Activated naive CD8-positive, alpha-beta T cell (primary cell): Measurements from ENCODE around the gene PCYOX1L.
"Not testable (repeated sequence)": the region's sequence is repeated elsewhere in the genome, so short reads cannot be mapped to it uniquely, and the experiment has no call there.

Source experiments
- H3K27ac Mint-ChIP-seq: one replicate; pipeline ENCODE4 v1.8.0; 2021; ENCODE audit warnings: mixed read lengths
- H3K27me3 Mint-ChIP-seq: one replicate; pipeline ENCODE4 v1.8.0; 2021; ENCODE audit warnings: mixed read lengths
- H3K36me3 Mint-ChIP-seq: one replicate; pipeline ENCODE4 v1.8.0; 2021; ENCODE audit warnings: mixed read lengths
- H3K4me1 Mint-ChIP-seq: one replicate; pipeline ENCODE4 v1.8.0; 2021; ENCODE audit warnings: low read depth, mixed read lengths
- H3K4me3 Mint-ChIP-seq: one replicate; pipeline ENCODE4 v1.8.0; 2021; ENCODE audit warnings: mild to moderate bottlenecking, mixed read lengths
- H3K9me3 Mint-ChIP-seq: one replicate; pipeline ENCODE4 v1.8.0; 2021; ENCODE audit warnings: low read depth, mixed read lengths

The PCYOX1L gene

GRCh38 chr5:149381986-149382338, 24.1 kb downstream of the PCYOX1L start:
- H3K27me3 Mint-ChIP-seq: peaks cover 2% of the 10 kb centered on the region
- no peaks in the 10 kb centered on the region for H3K36me3 Mint-ChIP-seq
- H3K27ac Mint-ChIP-seq: no peak overlapping the region
- no peaks in the 10 kb centered on the region for H3K9me3 Mint-ChIP-seq
- no peaks in the 10 kb centered on the region for H3K4me1 Mint-ChIP-seq
- H3K4me3 Mint-ChIP-seq: no peak overlapping the region

- H3K4me3 Mint-ChIP-seq: no peak overlapping the region
- no peaks in the 10 kb centered on the region for H3K4me1 Mint-ChIP-seq
- no peaks in the 10 kb centered on the region for H3K36me3 Mint-ChIP-seq
- peaks cover 2% of the 10 kb centered on the region for H3K27me3 Mint-ChIP-seq
- H3K9me3 Mint-ChIP-seq: no peaks in the 10 kb centered on the region
- H3K27ac Mint-ChIP-seq: no peak overlapping the region
These were observed 24.8 kb downstream of the PCYOX1L start for GRCh38 chr5:149382517-149383220.

GRCh38 chr5:149383399-149383798, 25.6 kb downstream of the PCYOX1L start:
- no peaks in the 10 kb centered on the region for H3K4me1 Mint-ChIP-seq
- H3K27me3 Mint-ChIP-seq: peaks cover 2% of the 10 kb centered on the region
- no peaks in the 10 kb centered on the region for H3K9me3 Mint-ChIP-seq
- no peak overlapping the region for H3K27ac Mint-ChIP-seq
- no peak overlapping the region for H3K4me3 Mint-ChIP-seq
- H3K36me3 Mint-ChIP-seq: no peaks in the 10 kb centered on the region

GRCh38 chr5:149386166-149386565, 28.3 kb downstream of the PCYOX1L start:
- Mint-ChIP-seq H3K27ac (no peak overlapping the region), H3K4me1 (no peaks in the 10 kb centered on the region), H3K36me3 (no peaks in the 10 kb centered on the region), H3K27me3 (no peaks in the 10 kb centered on the region), H3K9me3 (no peaks in the 10 kb centered on the region), H3K4me3 (no peak overlapping the region)

GRCh38 chr5:149387081-149387631, 29.3 kb downstream of the PCYOX1L start:
- Mint-ChIP-seq H3K4me3 (no peak overlapping the region), H3K36me3 (no peaks in the 10 kb centered on the region), H3K27ac (no peak overlapping the region), H3K4me1 (no peaks in the 10 kb centered on the region), H3K9me3 (no peaks in the 10 kb centered on the region), H3K27me3 (no peaks in the 10 kb centered on the region)

GRCh38 chr5:149387982-149388381, 30.1 kb downstream of the PCYOX1L start:
- no peaks in the 10 kb centered on the region for H3K36me3 Mint-ChIP-seq
- no peaks in the 10 kb centered on the region for H3K4me1 Mint-ChIP-seq
- H3K27ac Mint-ChIP-seq: no peak overlapping the region
- H3K9me3 Mint-ChIP-seq: no peaks in the 10 kb centered on the region
- no peak overlapping the region for H3K4me3 Mint-ChIP-seq
- no peaks in the 10 kb centered on the region for H3K27me3 Mint-ChIP-seq

GRCh38 chr5:149388498-149389190, 30.8 kb downstream of the PCYOX1L start:
- H3K4me1 Mint-ChIP-seq: no peaks in the 10 kb centered on the region
- H3K9me3 Mint-ChIP-seq: no peaks in the 10 kb centered on the region

GRCh38 chr5:149389552-149390495, 32.0 kb downstream of the PCYOX1L start:
- no peak overlapping the region for H3K27ac Mint-ChIP-seq

More at GRCh38 chr5:149388498-149389190, 30.8 kb downstream of the PCYOX1L start:
- no peaks in the 10 kb centered on the region for H3K27me3 Mint-ChIP-seq
- no peak overlapping the region for H3K27ac Mint-ChIP-seq
- H3K4me3 Mint-ChIP-seq: no peak overlapping the region
- H3K36me3 Mint-ChIP-seq: no peaks in the 10 kb centered on the region

GRCh38 chr5:149391076-149391475, 33.2 kb downstream of the PCYOX1L start:
- H3K9me3 Mint-ChIP-seq, H3K27ac Mint-ChIP-seq, H3K27me3 Mint-ChIP-seq, H3K4me1 Mint-ChIP-seq, H3K36me3 Mint-ChIP-seq, H3K4me3 Mint-ChIP-seq: not testable (repeated sequence)

More at GRCh38 chr5:149389552-149390495, 32.0 kb downstream of the PCYOX1L start:
- no peaks in the 10 kb centered on the region for H3K36me3 Mint-ChIP-seq
- H3K27me3 Mint-ChIP-seq: no peaks in the 10 kb centered on the region
- no peaks in the 10 kb centered on the region for H3K4me1 Mint-ChIP-seq
- no peaks in the 10 kb centered on the region for H3K9me3 Mint-ChIP-seq
- H3K4me3 Mint-ChIP-seq: no peak overlapping the region

GRCh38 chr5:149391524-149391923, 33.7 kb downstream of the PCYOX1L start:
- no peaks in the 10 kb centered on the region for H3K27me3 Mint-ChIP-seq
- no peaks in the 10 kb centered on the region for H3K4me1 Mint-ChIP-seq
- no peak overlapping the region for H3K27ac Mint-ChIP-seq
- H3K4me3 Mint-ChIP-seq: no peak overlapping the region
- no peaks in the 10 kb centered on the region for H3K36me3 Mint-ChIP-seq
- no peaks in the 10 kb centered on the region for H3K9me3 Mint-ChIP-seq

- no peaks in the 10 kb centered on the region for H3K27me3 Mint-ChIP-seq
These were observed 34.9 kb downstream of the PCYOX1L start for GRCh38 chr5:149392718-149393117.

GRCh38 chr5:149394996-149395395, 37.1 kb downstream of the PCYOX1L start:
- not testable (repeated sequence) for H3K27me3 Mint-ChIP-seq, H3K4me1 Mint-ChIP-seq, H3K4me3 Mint-ChIP-seq, H3K9me3 Mint-ChIP-seq, H3K27ac Mint-ChIP-seq, H3K36me3 Mint-ChIP-seq

More at GRCh38 chr5:149392718-149393117, 34.9 kb downstream of the PCYOX1L start:
- Mint-ChIP-seq H3K4me1 (no peaks in the 10 kb centered on the region), H3K9me3 (no peaks in the 10 kb centered on the region), H3K4me3 (no peak overlapping the region), H3K36me3 (no peaks in the 10 kb centered on the region), H3K27ac (no peak overlapping the region)

GRCh38 chr5:149397530-149397929, 39.7 kb downstream of the PCYOX1L start:
- Mint-ChIP-seq H3K4me1 (no peaks in the 10 kb centered on the region), H3K4me3 (no peak overlapping the region), H3K27ac (no peak overlapping the region), H3K9me3 (no peaks in the 10 kb centered on the region), H3K36me3 (no peaks in the 10 kb centered on the region), H3K27me3 (peaks cover 2% of the 10 kb centered on the region)

GRCh38 chr5:149398747-149399266, 41.0 kb downstream of the PCYOX1L start:
- H3K9me3 Mint-ChIP-seq, H3K36me3 Mint-ChIP-seq, H3K27me3 Mint-ChIP-seq, H3K4me3 Mint-ChIP-seq, H3K27ac Mint-ChIP-seq, H3K4me1 Mint-ChIP-seq: not testable (repeated sequence)
